ENCODE measurements around the gene MAPK14. TPM values are rescaled to one million over a fixed set of nuclear protein-coding genes. Genes with fewer than 3 reads are reported as not detected.

MAPK14 gene
- polyA plus RNA-seq, 2 of the 4 experiments (the other 2 are of a cell fraction): 19.4 to 36.7 TPM

- 76% methylated on average over 2 of the region's 2 CpGs for WGBS (ENCODE audit: missing lambda C conversion rate)
These were observed 126.7 kb downstream of the MAPK14 start for GRCh38 chr6:36154286-36154685.

DNA sequence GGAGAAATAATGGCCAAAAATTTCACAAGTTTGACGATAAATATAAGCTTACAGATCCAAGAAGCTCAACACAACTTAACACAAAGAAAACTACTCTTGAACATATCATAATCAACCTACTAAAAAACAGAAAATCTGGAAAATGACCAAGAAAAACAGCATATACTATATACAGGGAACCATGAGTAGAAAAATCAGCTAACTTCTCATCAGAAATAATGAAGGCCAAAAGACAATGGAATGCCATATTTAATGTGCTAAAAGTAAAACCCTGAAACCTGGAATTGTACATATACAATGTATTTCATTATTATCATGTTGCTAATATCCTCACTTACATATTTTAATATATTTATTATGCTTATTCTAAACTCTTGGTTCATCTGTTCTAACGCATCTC is 128.1 kb downstream of the MAPK14 start:
- Histone ChIP-seq H3K4me3 (no peak overlapping the region), H3K4me2 (no peak overlapping the region), H3K4me1 (no peaks in the 10 kb centered on the region), H3K27ac (no peak overlapping the region), H3K9me3 (peaks cover 8% of the 10 kb centered on the region; the same call in 1 of the 3 replicates)
- CTCF ChIA-PET: interaction anchor here (1.1 kb wide), 1 partner anchor 16 kb away, joined by 3 read pairs; no protein-coding TSS in a partner anchor
- no peak for ATAC-seq
- DNase-seq (ENCODE audit: low read depth in 1 of 2, low spot score in 1 of 2): no peak
- WGBS (ENCODE audit: missing lambda C conversion rate): 71% methylated on average over 2 of the region's 2 CpGs
- TF ChIP-seq HOXB13 (CRISPR knock-in tag; IDR thresholded peaks at IDR 0.05; ENCODE audit: low read depth) (no peak), NFE2L2 (conservative IDR thresholded peaks at IDR 0.05; ENCODE audit: low read length) (no peak), CEBPB (IDR thresholded peaks at IDR 0.05) (no peak), MAX (IDR thresholded peaks at IDR 0.05) (no peak), POLR2AphosphoS2 (conservative IDR thresholded peaks at IDR 0.05; ENCODE audit: low read length) (no peak), POLR2A (IDR thresholded peaks at IDR 0.05; ENCODE audit: low read length) (no peak), CBX2 (IDR thresholded peaks at IDR 0.05; ENCODE audit: borderline replicate concordance, low read depth) (no peak), KDM5A (IDR thresholded peaks at IDR 0.05) (no peak), NR3C1 (IDR thresholded peaks at IDR 0.05) (no peak), TP53 (CRISPR knock-in tag; IDR thresholded peaks at IDR 0.05) (no peak), CHD2 (IDR thresholded peaks at IDR 0.05; ENCODE audit: low read length, partially characterized antibody) (no peak), RFX5 (IDR thresholded peaks at IDR 0.05) (no peak), KDM1A (IDR thresholded peaks at IDR 0.05; ENCODE audit: low read depth) (no peak), HEYL (CRISPR knock-in tag; IDR thresholded peaks at IDR 0.05) (no peak), EP300 (IDR thresholded peaks at IDR 0.05) (no peak), HOXA7 (CRISPR knock-in tag; IDR thresholded peaks at IDR 0.05) (no peak)
- TF ChIP-seq, protein P1, sequence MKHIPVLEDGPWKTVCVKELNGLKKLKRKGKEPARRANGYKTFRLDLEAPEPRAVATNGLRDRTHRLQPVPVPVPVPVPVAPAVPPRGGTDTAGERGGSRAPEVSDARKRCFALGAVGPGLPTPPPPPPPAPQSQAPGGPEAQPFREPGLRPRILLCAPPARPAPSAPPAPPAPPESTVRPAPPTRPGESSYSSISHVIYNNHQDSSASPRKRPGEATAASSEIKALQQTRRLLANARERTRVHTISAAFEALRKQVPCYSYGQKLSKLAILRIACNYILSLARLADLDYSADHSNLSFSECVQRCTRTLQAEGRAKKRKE (CRISPR knock-in tag; IDR thresholded peaks at IDR 0.05; ENCODE audit: low read depth): no peak
- TF ChIP-seq, protein P2, sequence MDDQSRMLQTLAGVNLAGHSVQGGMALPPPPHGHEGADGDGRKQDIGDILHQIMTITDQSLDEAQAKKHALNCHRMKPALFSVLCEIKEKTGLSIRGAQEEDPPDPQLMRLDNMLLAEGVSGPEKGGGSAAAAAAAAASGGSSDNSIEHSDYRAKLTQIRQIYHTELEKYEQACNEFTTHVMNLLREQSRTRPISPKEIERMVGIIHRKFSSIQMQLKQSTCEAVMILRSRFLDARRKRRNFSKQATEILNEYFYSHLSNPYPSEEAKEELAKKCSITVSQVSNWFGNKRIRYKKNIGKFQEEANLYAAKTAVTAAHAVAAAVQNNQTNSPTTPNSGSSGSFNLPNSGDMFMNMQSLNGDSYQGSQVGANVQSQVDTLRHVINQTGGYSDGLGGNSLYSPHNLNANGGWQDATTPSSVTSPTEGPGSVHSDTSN (IDR thresholded peaks at IDR 0.05): no peak
- TF ChIP-seq, protein P3, sequence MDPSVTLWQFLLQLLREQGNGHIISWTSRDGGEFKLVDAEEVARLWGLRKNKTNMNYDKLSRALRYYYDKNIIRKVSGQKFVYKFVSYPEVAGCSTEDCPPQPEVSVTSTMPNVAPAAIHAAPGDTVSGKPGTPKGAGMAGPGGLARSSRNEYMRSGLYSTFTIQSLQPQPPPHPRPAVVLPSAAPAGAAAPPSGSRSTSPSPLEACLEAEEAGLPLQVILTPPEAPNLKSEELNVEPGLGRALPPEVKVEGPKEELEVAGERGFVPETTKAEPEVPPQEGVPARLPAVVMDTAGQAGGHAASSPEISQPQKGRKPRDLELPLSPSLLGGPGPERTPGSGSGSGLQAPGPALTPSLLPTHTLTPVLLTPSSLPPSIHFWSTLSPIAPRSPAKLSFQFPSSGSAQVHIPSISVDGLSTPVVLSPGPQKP (IDR thresholded peaks at IDR 0.05; ENCODE audit: low read depth, low read length): no peak
- TF ChIP-seq, protein P4, sequence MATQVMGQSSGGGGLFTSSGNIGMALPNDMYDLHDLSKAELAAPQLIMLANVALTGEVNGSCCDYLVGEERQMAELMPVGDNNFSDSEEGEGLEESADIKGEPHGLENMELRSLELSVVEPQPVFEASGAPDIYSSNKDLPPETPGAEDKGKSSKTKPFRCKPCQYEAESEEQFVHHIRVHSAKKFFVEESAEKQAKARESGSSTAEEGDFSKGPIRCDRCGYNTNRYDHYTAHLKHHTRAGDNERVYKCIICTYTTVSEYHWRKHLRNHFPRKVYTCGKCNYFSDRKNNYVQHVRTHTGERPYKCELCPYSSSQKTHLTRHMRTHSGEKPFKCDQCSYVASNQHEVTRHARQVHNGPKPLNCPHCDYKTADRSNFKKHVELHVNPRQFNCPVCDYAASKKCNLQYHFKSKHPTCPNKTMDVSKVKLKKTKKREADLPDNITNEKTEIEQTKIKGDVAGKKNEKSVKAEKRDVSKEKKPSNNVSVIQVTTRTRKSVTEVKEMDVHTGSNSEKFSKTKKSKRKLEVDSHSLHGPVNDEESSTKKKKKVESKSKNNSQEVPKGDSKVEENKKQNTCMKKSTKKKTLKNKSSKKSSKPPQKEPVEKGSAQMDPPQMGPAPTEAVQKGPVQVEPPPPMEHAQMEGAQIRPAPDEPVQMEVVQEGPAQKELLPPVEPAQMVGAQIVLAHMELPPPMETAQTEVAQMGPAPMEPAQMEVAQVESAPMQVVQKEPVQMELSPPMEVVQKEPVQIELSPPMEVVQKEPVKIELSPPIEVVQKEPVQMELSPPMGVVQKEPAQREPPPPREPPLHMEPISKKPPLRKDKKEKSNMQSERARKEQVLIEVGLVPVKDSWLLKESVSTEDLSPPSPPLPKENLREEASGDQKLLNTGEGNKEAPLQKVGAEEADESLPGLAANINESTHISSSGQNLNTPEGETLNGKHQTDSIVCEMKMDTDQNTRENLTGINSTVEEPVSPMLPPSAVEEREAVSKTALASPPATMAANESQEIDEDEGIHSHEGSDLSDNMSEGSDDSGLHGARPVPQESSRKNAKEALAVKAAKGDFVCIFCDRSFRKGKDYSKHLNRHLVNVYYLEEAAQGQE (IDR thresholded peaks at IDR 0.05): no peak
- POLR2A ChIA-PET: no interaction called here
- no peak for FAIRE-seq

More at GRCh38 chr6:36154286-36154685, 126.7 kb downstream of the MAPK14 start:
- ChIA-PET CTCF (no interaction called here), POLR2A (no interaction called here)
- Histone ChIP-seq H3K4me1 (no peaks in the 10 kb centered on the region), H3K4me2 (no peak overlapping the region), H3K9me3 (peaks cover 5% of the 10 kb centered on the region; the same call in 1 of the 3 replicates), H3K4me3 (no peak overlapping the region), H3K27ac (no peak overlapping the region)
- DNase-seq (ENCODE audit: low read depth in 1 of 2, low spot score in 1 of 2): no peak
- no peak for FAIRE-seq
- TF ChIP-seq RAD21 (conservative IDR thresholded peaks at IDR 0.05 in 1 of 2, IDR thresholded peaks at IDR 0.05 in 1 of 2) (no peak), MAZ (IDR thresholded peaks at IDR 0.05; ENCODE audit: borderline replicate concordance, low read depth, low read length) (no peak), FOXS1 (CRISPR knock-in tag; IDR thresholded peaks at IDR 0.05) (no peak), HOXB5 (CRISPR knock-in tag; IDR thresholded peaks at IDR 0.05) (no peak), CBX8 (IDR thresholded peaks at IDR 0.05) (no peak)
- TF ChIP-seq, protein P1 (CRISPR knock-in tag; IDR thresholded peaks at IDR 0.05; ENCODE audit: low read depth): no peak
- no peak for ATAC-seq
